SK-N-SH (cell line): ENCODE measurements around the gene GPR61. TPM values are rescaled to one million over a fixed set of nuclear protein-coding genes. Genes with fewer than 3 reads are reported as not detected.

Experiments
- CTCF ChIA-PET: fragments of 300-600, 350-600 bp; formaldehyde crosslinking; extraction: SDS; loops from one replicate; lab custom pipeline; 2021; lab: Yijun Ruan, JAX
- POLR2A ChIA-PET: fragments of 350-600 bp; sonication (Branson Sonifier 250); formaldehyde crosslinking; extraction: SDS; loops from one replicate; lab custom pipeline; 2020; ENCODE audit warnings: antibody characterized with exemption, inconsistent platforms; lab: Yijun Ruan, JAX
- DNase-seq: peaks from one replicate; pipeline ENCODE4 v3.0.0; 2012
- H2AFZ ChIP-seq: fragments of 200-600 bp; sonication (generic); 2 replicates; pipeline ENCODE4 v1.8.1; 2016; ENCODE audit warnings: antibody characterized with exemption, mild to moderate bottlenecking, low read depth
- H3F3A ChIP-seq: fragments of 200-600 bp; sonication (generic); replicated peaks from 2 replicates; pipeline ENCODE3; 2016; ENCODE audit warnings: antibody characterized with exemption, mild to moderate bottlenecking; ENCODE audit not compliant: insufficient read depth
- H3K27ac ChIP-seq, 2 experiments: fragments of 200-500 bp in 1 of 2; fragments of 200-600 bp in 1 of 2; sonication (Bioruptor generic) in 1 of 2; sonication (generic), shearing (Covaris generic) in 1 of 2; 2 replicates each; pipeline versions ENCODE4 v1.5.1 to v1.6.1; 2014 to 2016; ENCODE audit warnings: low read depth in 2 of 2, inconsistent platforms in 1 of 2, low read length in 1 of 2, mild to moderate bottlenecking in 1 of 2, mixed read lengths in 1 of 2
- H3K27me3 ChIP-seq: fragments of 200-600 bp; sonication (generic), shearing (Covaris generic); 2 replicates; pipeline ENCODE4 v1.6.1; 2016; ENCODE audit warnings: mixed run types; ENCODE audit not compliant: insufficient read depth
- H3K36me3 ChIP-seq, 2 experiments: fragments of 200-500 bp in 1 of 2; fragments of 200-600 bp in 1 of 2; sonication (Bioruptor generic) in 1 of 2; sonication (generic) in 1 of 2; replicated peaks in 1 of 2; 2 replicates each; pipeline versions ENCODE3 to v1.5.1; 2014 to 2016; ENCODE audit warnings: low read length in 1 of 2, mild to moderate bottlenecking in 1 of 2; ENCODE audit not compliant: insufficient read depth in 2 of 2, control insufficient read depth in 1 of 2
- H3K4me1 ChIP-seq, 2 experiments: fragments of 200-500 bp in 1 of 2; fragments of 200-600 bp in 1 of 2; sonication (Bioruptor generic) in 1 of 2; sonication (generic), shearing (Covaris generic) in 1 of 2; 2 replicates each; pipeline versions ENCODE4 v1.5.1 to v1.6.1; 2014 to 2016; ENCODE audit warnings: low read depth in 1 of 2, low read length in 1 of 2, mixed run types in 1 of 2; ENCODE audit not compliant: insufficient read depth in 2 of 2, control insufficient read depth in 1 of 2
- H3K4me2 ChIP-seq: fragments of 200-600 bp; sonication (generic), shearing (Covaris generic); 2 replicates; pipeline ENCODE4 v1.6.1; 2017; ENCODE audit warnings: mixed run types
- H3K4me3 ChIP-seq, 2 experiments: fragments of 200-500 bp in 1 of 2; fragments of 200-600 bp in 1 of 2; sonication (Bioruptor generic) in 1 of 2; sonication (generic), shearing (Covaris generic) in 1 of 2; 2 replicates each; pipeline versions ENCODE4 v1.5.1 to v1.8.1; 2014 to 2016; ENCODE audit warnings: low read depth in 2 of 2, inconsistent platforms in 1 of 2, low read length in 1 of 2, mild to moderate bottlenecking in 1 of 2, mixed read lengths in 1 of 2, moderate library complexity in 1 of 2
- H3K79me2 ChIP-seq: fragments of 200-600 bp; sonication (generic); 2 replicates; pipeline ENCODE4 v1.8.1; 2017; ENCODE audit warnings: mild to moderate bottlenecking; ENCODE audit not compliant: insufficient read depth
- H3K9ac ChIP-seq: fragments of 200-600 bp; sonication (generic); 2 replicates; pipeline ENCODE4 v1.6.1; 2017; ENCODE audit warnings: mixed run types
- H3K9me2 ChIP-seq: fragments of 200-600 bp; sonication (generic); 2 replicates; pipeline ENCODE4 v1.6.1; 2017; ENCODE audit warnings: mixed run types
- H3K9me3 ChIP-seq: fragments of 200-600 bp; sonication (generic); 2 replicates; pipeline ENCODE4 v1.6.1; 2017; ENCODE audit warnings: mixed run types, mild to moderate bottlenecking, moderate library complexity
- H4K20me1 ChIP-seq: fragments of 200-600 bp; sonication (generic); 2 replicates; pipeline ENCODE4 v1.6.1; 2017; ENCODE audit warnings: mild to moderate bottlenecking, mixed run types; ENCODE audit not compliant: insufficient read depth
- FOXJ3 ChIP-seq: sonication (generic); formaldehyde crosslinking; IDR thresholded peaks from 2 replicates; pipeline ENCODE4 v1.5.1; 2020; ENCODE audit warnings: mild to moderate bottlenecking, missing genetic modification reagents
- FOXM1 ChIP-seq: IDR thresholded peaks from 2 replicates; pipeline ENCODE4 v1.4.0; 2012; ENCODE audit warnings: low read depth, mild to moderate bottlenecking
- GABPA ChIP-seq: IDR thresholded peaks from 2 replicates; pipeline ENCODE4 v1.4.0; 2012; ENCODE audit warnings: low read depth, mild to moderate bottlenecking
- JUND ChIP-seq: IDR thresholded peaks from 2 replicates; pipeline ENCODE4 v1.4.0; 2012
- MEF2A ChIP-seq: IDR thresholded peaks from 2 replicates; pipeline ENCODE4 v1.4.0; 2012; ENCODE audit warnings: low read depth, borderline replicate concordance
- MXI1 ChIP-seq: IDR thresholded peaks from 2 replicates; pipeline ENCODE4 v1.6.1; 2012; ENCODE audit warnings: mild to moderate bottlenecking, low read depth, low read length, improper control_type of control experiment
- NFIC ChIP-seq: IDR thresholded peaks from 2 replicates; pipeline ENCODE4 v1.4.0; 2012; ENCODE audit warnings: borderline replicate concordance
- NRF1 ChIP-seq: IDR thresholded peaks from 2 replicates; pipeline ENCODE4 v1.6.1; 2012; ENCODE audit warnings: low read depth, mild to moderate bottlenecking, low read length
- PBX3 ChIP-seq: IDR thresholded peaks from 2 replicates; pipeline ENCODE4; 2012
- RAD21 ChIP-seq: IDR thresholded peaks from 2 replicates; pipeline ENCODE4 v1.6.1; 2012; ENCODE audit warnings: mild to moderate bottlenecking, low read length
- REST ChIP-seq: IDR thresholded peaks from 2 replicates; pipeline ENCODE4 v1.6.1; 2012; ENCODE audit warnings: mild to moderate bottlenecking, low read depth, low read length, moderate library complexity
- RFX5 ChIP-seq: IDR thresholded peaks from 2 replicates; pipeline ENCODE4 v1.6.1; 2012; ENCODE audit warnings: mild to moderate bottlenecking, improper control_type of control experiment, low read length
- RXRA ChIP-seq: IDR thresholded peaks from 2 replicates; pipeline ENCODE4 v1.4.0; 2012; ENCODE audit warnings: low read depth, mild to moderate bottlenecking, borderline replicate concordance
- SIN3A ChIP-seq: IDR thresholded peaks from 2 replicates; pipeline ENCODE4 v1.6.1; 2012; ENCODE audit warnings: low read depth, mild to moderate bottlenecking, low read length, moderate library complexity, borderline replicate concordance
- TCF12 ChIP-seq: IDR thresholded peaks from 2 replicates; pipeline ENCODE4 v1.4.0; 2012
- TEAD4 ChIP-seq: IDR thresholded peaks from 2 replicates; pipeline ENCODE4 v1.4.0; 2012; ENCODE audit warnings: mild to moderate bottlenecking, borderline replicate concordance; ENCODE audit not compliant: insufficient read depth
- USF2 ChIP-seq: fragments of 150-350 bp; IDR thresholded peaks from 2 replicates; pipeline ENCODE4 v1.6.1; 2017; ENCODE audit warnings: antibody characterized with exemption, low read length, low read depth, borderline replicate concordance
- YY1 ChIP-seq: IDR thresholded peaks from 2 replicates; pipeline ENCODE4 v1.4.0; 2012; ENCODE audit warnings: low read depth, mild to moderate bottlenecking
- WGBS: methylation state at CpG from one replicate; pipeline ENCODE4 v1.1.6; 2017; ENCODE audit warnings: low lambda C conversion rate; 5-methylcytosine and 5-hydroxymethylcytosine counted together
- polyA plus RNA-seq, 3 experiments: library from polyadenylated mRNA; depleted of rRNA; stranded (reverse); fragments of >200 nt; gene quantifications; 2 replicates each; pipeline ENCODE4 v1.2.3, GENCODE V29; 2012

Gene GPR61
- polyA plus RNA-seq, 1 of the 3 experiments (the other 2 are of a cell fraction) = not detected

GRCh38 chr1:109516872-109517271, 22.8 kb upstream of the GPR61 start:
- Histone ChIP-seq H3K27me3 (no peaks in the 10 kb centered on the region; the same call in 1 of the 2 replicates), H3K9ac (no peak overlapping the region), H3K27ac (no peak overlapping the region), H3K4me3 (no peak overlapping the region), H3K4me1 (peaks cover 0 to 8% of the 10 kb centered on the region in 2 experiments; a peak in 1 of 4 replicates), H3K9me3 (no peaks in the 10 kb centered on the region), H4K20me1 (no peaks in the 10 kb centered on the region), H3F3A (no peaks in the 10 kb centered on the region), H3K4me2 (no peak overlapping the region), H3K9me2 (no peaks in the 10 kb centered on the region), H3K36me3 (no peaks in the 10 kb centered on the region), H2AFZ (no peak overlapping the region), H3K79me2 (no peaks in the 10 kb centered on the region)
- no peak for TF ChIP-seq NRF1
- TF ChIP-seq REST = no peak
- no peak for TF ChIP-seq FOXM1
- TF ChIP-seq TEAD4 = no peak
- no peak for TF ChIP-seq PBX3
- no peak for TF ChIP-seq TCF12
- no peak for TF ChIP-seq SIN3A
- TF ChIP-seq JUND = no peak
- TF ChIP-seq FOXJ3 (CRISPR knock-in tag) = no peak
- TF ChIP-seq MXI1 = no peak
- ChIA-PET POLR2A (interaction anchor here (0.6 kb wide), 1 partner anchor 11 kb away, joined by 3 read pairs; no protein-coding TSS in a partner anchor), CTCF (interaction anchor here (1.7 to 40.2 kb wide), 4 partner anchors 17 to 468 kb away, joined by 5 to 1710 read pairs (median 12); partner anchors contain the start of genes AHCYL1, CYB561D1 and GPR61)
- 49% methylated on average over 4 of the region's 5 CpGs for WGBS
- DNase-seq = no peak

GRCh38 chr1:109517337-109517736, 22.3 kb upstream of the GPR61 start:
- H4K20me1 ChIP-seq = no peaks in the 10 kb centered on the region
- peaks cover 0 to 8% of the 10 kb centered on the region in 2 experiments; a peak in 1 of 4 replicates for H3K4me1 ChIP-seq
- H2AFZ ChIP-seq = no peak overlapping the region
- CTCF ChIA-PET = interaction anchor here (0.6 to 40.2 kb wide), 5 partner anchors 17 to 467 kb away, joined by 3 to 1710 read pairs (median 11); partner anchors contain the start of genes AHCYL1, CYB561D1 and GPR61
- H3K4me3 ChIP-seq = no peak overlapping the region
- H3K36me3 ChIP-seq = no peaks in the 10 kb centered on the region
- no peak for TF ChIP-seq TEAD4
- TF ChIP-seq MEF2A = no peak
- TF ChIP-seq RAD21 = no peak
- TF ChIP-seq RFX5 = no peak
- no peak for TF ChIP-seq PBX3
- no peak for TF ChIP-seq RXRA
- no peak for TF ChIP-seq GABPA
- TF ChIP-seq YY1 = no peak
- TF ChIP-seq USF2 = no peak
- TF ChIP-seq NFIC = no peak
- TF ChIP-seq, all 33 proteins: peak for 0
- Histone ChIP-seq H3K27ac (no peak overlapping the region), H3K9ac (no peak overlapping the region), H3K9me3 (no peaks in the 10 kb centered on the region), H3K4me2 (no peak overlapping the region), H3K9me2 (no peaks in the 10 kb centered on the region), H3F3A (no peaks in the 10 kb centered on the region), H3K27me3 (no peaks in the 10 kb centered on the region; the same call in 1 of the 2 replicates), H3K79me2 (no peaks in the 10 kb centered on the region)
- no peak for DNase-seq
- 67% methylated on average over 5 of the region's 5 CpGs for WGBS
- POLR2A ChIA-PET = no interaction called here
